OCI-LY1 (cell line): Measurements from ENCODE around the gene IFT88.

Source experiments
- H2AFZ ChIP-seq: fragments of 200-600 bp; sonication (generic), shearing (Covaris generic); 2 replicates; pipeline ENCODE4 v1.6.0; 2014; ENCODE audit warnings: antibody characterized with exemption, mild to moderate bottlenecking, low read length
- H3F3A ChIP-seq: fragments of 200-600 bp; sonication (generic), shearing (Covaris generic); 2 replicates; pipeline ENCODE4 v1.6.0; 2014; ENCODE audit warnings: mild to moderate bottlenecking, antibody characterized with exemption, low read length, moderate library complexity; ENCODE audit not compliant: insufficient read depth
- H3K27ac ChIP-seq: fragments of 200-600 bp; sonication (generic); 2 replicates; pipeline ENCODE4 v1.5.1; 2014; ENCODE audit warnings: low read length, mixed run types, mild to moderate bottlenecking, low read depth; ENCODE audit not compliant: poor library complexity, severe bottlenecking
- H3K27me3 ChIP-seq: fragments of 200-600 bp; sonication (generic); 2 replicates; pipeline ENCODE4 v1.6.0; 2014; ENCODE audit warnings: antibody characterized with exemption, mild to moderate bottlenecking, low read length, moderate library complexity; ENCODE audit not compliant: insufficient read depth
- H3K36me3 ChIP-seq: fragments of 200-600 bp; sonication (generic); 2 replicates; pipeline ENCODE4 v1.6.1; 2014; ENCODE audit warnings: mild to moderate bottlenecking, antibody characterized with exemption, low read length, moderate library complexity, mixed read lengths; ENCODE audit not compliant: insufficient read depth
- H3K4me1 ChIP-seq: fragments of 200-600 bp; sonication (generic); 2 replicates; pipeline ENCODE4 v1.5.1; 2014; ENCODE audit warnings: mild to moderate bottlenecking, low read length, moderate library complexity; ENCODE audit not compliant: insufficient read depth, severe bottlenecking
- H3K4me2 ChIP-seq: fragments of 200-600 bp; sonication (generic), shearing (Covaris generic); 2 replicates; pipeline ENCODE4 v1.6.1; 2014; ENCODE audit warnings: low read length
- H3K4me3 ChIP-seq: fragments of 200-600 bp; sonication (generic); 2 replicates; pipeline ENCODE4 v1.5.1; 2014; ENCODE audit warnings: low read length, low read depth, mild to moderate bottlenecking, mixed read lengths; ENCODE audit not compliant: poor library complexity, severe bottlenecking
- H3K79me2 ChIP-seq: fragments of 200-600 bp; shearing (Covaris generic); 2 replicates; pipeline ENCODE4 v1.6.1; 2016; ENCODE audit warnings: mixed run types, low read length, mixed read lengths; ENCODE audit not compliant: insufficient read depth
- H3K9ac ChIP-seq: fragments of 200-600 bp; sonication (generic), shearing (Covaris generic); 2 replicates; pipeline ENCODE4 v1.6.1; 2014; ENCODE audit warnings: mild to moderate bottlenecking, low read length, mixed read lengths
- H3K9me2 ChIP-seq: fragments of 200-600 bp; sonication (generic), shearing (Covaris generic); 2 replicates; pipeline ENCODE4 v1.6.1; 2014; ENCODE audit warnings: low read depth, mild to moderate bottlenecking, low read length, mixed read lengths
- H3K9me3 ChIP-seq: fragments of 200-600 bp; shearing (Covaris generic); 2 replicates; pipeline ENCODE4 v1.6.1; 2014; ENCODE audit warnings: low read length, mixed read lengths
- H4K20me1 ChIP-seq: fragments of 200-600 bp; sonication (generic), shearing (Covaris generic); 2 replicates; pipeline ENCODE4 v1.6.0; 2016; ENCODE audit warnings: mild to moderate bottlenecking, low read length; ENCODE audit not compliant: insufficient read depth
- EZH2 ChIP-seq: fragments of 200-600 bp; sonication (generic), shearing (Covaris generic); IDR thresholded peaks from 2 replicates; pipeline ENCODE4 v1.8.0; 2017; ENCODE audit warnings: borderline replicate concordance, mixed run types, mild to moderate bottlenecking, antibody characterized with exemption, low read length, moderate library complexity, mixed read lengths
- TF ChIP-seq, protein P1 (sequence below): fragments of 200-600 bp; sonication (generic), shearing (Covaris generic); IDR thresholded peaks from 2 replicates; pipeline ENCODE4 v1.5.1; 2017; ENCODE audit warnings: mild to moderate bottlenecking, antibody characterized with exemption, low read length, moderate library complexity, mixed read lengths

Gene IFT88

DNA sequence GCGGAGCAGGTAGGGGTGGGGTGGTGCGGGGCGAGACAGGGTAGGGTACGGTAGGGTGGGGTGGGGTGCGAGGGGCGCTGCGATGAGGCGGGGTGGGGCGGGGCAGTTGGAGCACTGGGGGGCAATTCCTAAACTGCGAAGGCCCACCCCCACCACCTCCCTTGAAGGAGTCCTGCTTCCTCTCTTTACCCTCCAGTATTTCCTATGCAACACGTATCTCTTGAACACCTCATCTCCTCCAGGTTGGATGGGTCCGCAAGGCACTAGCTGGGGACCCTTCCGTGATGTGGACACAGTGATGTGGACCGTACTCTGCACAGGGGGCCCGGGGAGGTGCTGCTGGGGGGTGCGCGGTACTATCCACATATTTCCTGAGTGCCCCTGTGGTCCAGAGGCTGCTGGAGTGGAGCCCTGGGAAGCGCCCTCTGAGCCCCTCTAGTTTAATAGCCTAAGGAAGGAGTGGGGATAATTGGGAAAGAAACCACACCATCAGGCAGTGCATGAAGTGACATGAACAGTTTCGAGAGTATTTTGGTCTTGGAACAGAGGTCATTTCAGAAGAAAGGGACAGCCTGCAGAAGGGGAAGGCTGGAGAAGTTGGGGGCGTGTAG is 137.6 kb downstream of the IFT88 start:
- Histone ChIP-seq H3K4me1 (peaks cover 12% of the 10 kb centered on the region), H3K4me3 (peak overlapping the region; percentile 39), H3K27ac (no peak overlapping the region), H3K9ac (no peak overlapping the region), H3K27me3 (no peaks in the 10 kb centered on the region), H3K9me2 (no peaks in the 10 kb centered on the region), H3K36me3 (no peaks in the 10 kb centered on the region), H3K79me2 (no peaks in the 10 kb centered on the region), H3K9me3 (no peaks in the 10 kb centered on the region), H4K20me1 (no peaks in the 10 kb centered on the region), H3F3A (no peaks in the 10 kb centered on the region), H3K4me2 (peak overlapping the region; percentile 27; the same call in 1 of the 2 replicates), H2AFZ (no peak overlapping the region)
- TF ChIP-seq, protein P1, sequence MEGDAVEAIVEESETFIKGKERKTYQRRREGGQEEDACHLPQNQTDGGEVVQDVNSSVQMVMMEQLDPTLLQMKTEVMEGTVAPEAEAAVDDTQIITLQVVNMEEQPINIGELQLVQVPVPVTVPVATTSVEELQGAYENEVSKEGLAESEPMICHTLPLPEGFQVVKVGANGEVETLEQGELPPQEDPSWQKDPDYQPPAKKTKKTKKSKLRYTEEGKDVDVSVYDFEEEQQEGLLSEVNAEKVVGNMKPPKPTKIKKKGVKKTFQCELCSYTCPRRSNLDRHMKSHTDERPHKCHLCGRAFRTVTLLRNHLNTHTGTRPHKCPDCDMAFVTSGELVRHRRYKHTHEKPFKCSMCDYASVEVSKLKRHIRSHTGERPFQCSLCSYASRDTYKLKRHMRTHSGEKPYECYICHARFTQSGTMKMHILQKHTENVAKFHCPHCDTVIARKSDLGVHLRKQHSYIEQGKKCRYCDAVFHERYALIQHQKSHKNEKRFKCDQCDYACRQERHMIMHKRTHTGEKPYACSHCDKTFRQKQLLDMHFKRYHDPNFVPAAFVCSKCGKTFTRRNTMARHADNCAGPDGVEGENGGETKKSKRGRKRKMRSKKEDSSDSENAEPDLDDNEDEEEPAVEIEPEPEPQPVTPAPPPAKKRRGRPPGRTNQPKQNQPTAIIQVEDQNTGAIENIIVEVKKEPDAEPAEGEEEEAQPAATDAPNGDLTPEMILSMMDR: no peak
- no peak for TF ChIP-seq EZH2

DNA sequence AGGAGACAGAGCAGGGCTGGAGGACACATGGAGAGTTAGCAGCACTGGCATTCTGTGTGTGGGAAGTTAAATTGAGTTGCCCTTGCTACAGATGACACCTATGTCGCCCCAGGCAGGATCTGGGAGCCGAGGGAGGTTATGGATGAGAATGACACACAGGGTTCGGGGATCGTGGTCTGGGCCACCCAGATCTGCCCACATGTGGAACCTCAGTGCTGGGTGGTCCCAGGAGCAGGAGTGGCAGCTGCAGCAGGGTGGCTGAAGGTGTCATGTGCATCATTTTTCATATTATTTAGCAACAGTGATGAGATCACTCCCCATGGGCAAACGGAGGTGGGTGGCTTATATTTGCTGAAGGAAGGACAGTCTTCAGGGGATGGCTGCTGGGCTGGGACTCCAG is 139.7 kb downstream of the IFT88 start:
- H3K36me3 ChIP-seq: no peaks in the 10 kb centered on the region
- no peak overlapping the region for H3K4me2 ChIP-seq
- H3K9me2 ChIP-seq: no peaks in the 10 kb centered on the region
- peaks cover 12% of the 10 kb centered on the region for H3K4me1 ChIP-seq
- no peak overlapping the region for H3K9ac ChIP-seq
- no peaks in the 10 kb centered on the region for H3K9me3 ChIP-seq
- H3F3A ChIP-seq: no peaks in the 10 kb centered on the region
- H4K20me1 ChIP-seq: no peaks in the 10 kb centered on the region
- TF ChIP-seq, protein P1: no peak
- TF ChIP-seq EZH2: no peak
- H2AFZ ChIP-seq: no peak overlapping the region
- H3K4me3 ChIP-seq: no peak overlapping the region
- H3K79me2 ChIP-seq: no peaks in the 10 kb centered on the region
- no peak overlapping the region for H3K27ac ChIP-seq
- no peaks in the 10 kb centered on the region for H3K27me3 ChIP-seq

DNA sequence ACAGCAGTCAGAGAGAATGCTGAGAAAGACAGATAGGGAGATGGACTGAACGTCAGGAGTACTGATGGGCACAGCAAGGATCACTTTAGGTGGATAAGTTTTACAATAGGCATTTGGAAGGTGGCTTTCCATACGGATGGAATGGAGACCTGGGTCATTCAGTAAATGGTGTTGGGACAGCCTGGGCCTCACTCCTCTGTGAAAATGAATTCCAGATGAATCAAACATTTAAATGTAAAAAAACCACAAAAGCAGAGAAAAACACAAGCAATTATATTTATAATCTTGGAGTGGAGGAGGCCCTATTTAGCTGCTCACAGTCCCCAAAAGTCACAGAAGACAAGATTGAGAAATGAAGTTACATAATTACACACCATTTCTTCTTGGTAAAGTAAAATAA is 141.3 kb downstream of the IFT88 start:
- H3K9ac ChIP-seq: no peak overlapping the region
- H3F3A ChIP-seq: no peaks in the 10 kb centered on the region
- H4K20me1 ChIP-seq: no peaks in the 10 kb centered on the region
- H3K79me2 ChIP-seq: no peaks in the 10 kb centered on the region
- H3K4me1 ChIP-seq: peaks cover 5% of the 10 kb centered on the region
- H3K9me2 ChIP-seq: no peaks in the 10 kb centered on the region
- TF ChIP-seq EZH2: no peak
- TF ChIP-seq, protein P1: no peak
- no peak overlapping the region for H3K27ac ChIP-seq
- no peaks in the 10 kb centered on the region for H3K9me3 ChIP-seq
- H3K27me3 ChIP-seq: 0 out of 2 replicates have a peak, but pooled peaks cover 1% of the 10 kb centered on the region
- H3K36me3 ChIP-seq: no peaks in the 10 kb centered on the region
- no peak overlapping the region for H2AFZ ChIP-seq
- H3K4me3 ChIP-seq: no peak overlapping the region
- H3K4me2 ChIP-seq: no peak overlapping the region
